NT2/D1 (cell line): ENCODE measurements around the gene LRWD1.
"Not testable (repeated sequence)": the region's sequence is repeated elsewhere in the genome, so short reads cannot be mapped to it uniquely, and the experiment has no call there.

Source experiments
- DNase-seq: peaks from one replicate; pipeline ENCODE4 v3.0.0-alpha.2; 2011; ENCODE audit warnings: low read depth, low spot score
- H3K27me3 ChIP-seq: 2 replicates; pipeline ENCODE4 v1.6.0; 2011; ENCODE audit warnings: mild to moderate bottlenecking; ENCODE audit not compliant: insufficient read length, insufficient read depth
- H3K36me3 ChIP-seq: 2 replicates; pipeline ENCODE4 v1.6.1; 2011; ENCODE audit warnings: mild to moderate bottlenecking, low read length, mixed read lengths; ENCODE audit not compliant: insufficient read depth, insufficient read length
- H3K4me1 ChIP-seq: 2 replicates; pipeline ENCODE4 v1.5.1; 2011; ENCODE audit not compliant: insufficient read depth, insufficient read length
- H3K4me3 ChIP-seq: 2 replicates; pipeline ENCODE4 v1.5.1; 2011; ENCODE audit warnings: low read depth; ENCODE audit not compliant: insufficient read length
- H3K9ac ChIP-seq: 2 replicates; pipeline ENCODE4 v1.6.0; 2011; ENCODE audit warnings: low read depth; ENCODE audit not compliant: insufficient read length
- H3K9me3 ChIP-seq: 2 replicates; pipeline ENCODE4 v1.5.1; 2011; ENCODE audit warnings: mild to moderate bottlenecking, low read length; ENCODE audit not compliant: insufficient read depth

The LRWD1 gene

GRCh38 chr7:102512642-102513221 is 47.9 kb downstream of the LRWD1 start:
- H3K4me3 ChIP-seq, H3K36me3 ChIP-seq, H3K27me3 ChIP-seq, H3K9me3 ChIP-seq, H3K9ac ChIP-seq, H3K4me1 ChIP-seq: not testable (repeated sequence)
- peak; percentile 16 for DNase-seq

GRCh38 chr7:102514881-102515721 is 50.3 kb downstream of the LRWD1 start:
- H3K9me3 ChIP-seq, H3K9ac ChIP-seq, DNase-seq, H3K4me3 ChIP-seq, H3K4me1 ChIP-seq, H3K36me3 ChIP-seq, H3K27me3 ChIP-seq: not testable (repeated sequence)

GRCh38 chr7:102515889-102516288 is 51.1 kb downstream of the LRWD1 start:
- not testable (repeated sequence) for H3K9me3 ChIP-seq, H3K9ac ChIP-seq, H3K4me3 ChIP-seq, H3K4me1 ChIP-seq, DNase-seq, H3K27me3 ChIP-seq, H3K36me3 ChIP-seq

- not testable (repeated sequence) for DNase-seq, H3K4me3 ChIP-seq, H3K9me3 ChIP-seq, H3K36me3 ChIP-seq, H3K4me1 ChIP-seq, H3K27me3 ChIP-seq, H3K9ac ChIP-seq
These were observed 52.2 kb downstream of the LRWD1 start for GRCh38 chr7:102516951-102517350.

GRCh38 chr7:102517550-102518147 is 52.9 kb downstream of the LRWD1 start, which contains the start of gene RASA4B:
Gene RASA4B, minus strand, starts transcription at chr7:102517777. Its CDS starts 67 bp downstream, at chr7:102517710.
- not testable (repeated sequence) for H3K4me3 ChIP-seq, H3K9me3 ChIP-seq, H3K27me3 ChIP-seq, H3K4me1 ChIP-seq, DNase-seq, H3K36me3 ChIP-seq, H3K9ac ChIP-seq

GRCh38 chr7:102520797-102521196 is 56.0 kb downstream of the LRWD1 start:
- not testable (repeated sequence) for DNase-seq, H3K4me3 ChIP-seq, H3K9me3 ChIP-seq, H3K4me1 ChIP-seq, H3K36me3 ChIP-seq, H3K9ac ChIP-seq, H3K27me3 ChIP-seq
